NCI-H82 treated with DMSO at 0.1 percent for 48 hours (cell line): ENCODE measurements around the gene RBM33.

ENCODE experiments used
- DNase-seq: peaks from one replicate; lab custom pipeline; 2025; ENCODE audit not compliant: unreplicated experiment; lab: John Stamatoyannopoulos, UW

Gene RBM33

GRCh38 chr7:155722118-155722517 lies 77.7 kb downstream of the RBM33 start:
- no peak for DNase-seq

- DNase-seq = no peak
These were observed 78.5 kb downstream of the RBM33 start for GRCh38 chr7:155722936-155723335.

- no peak for DNase-seq
These were observed 80.0 kb downstream of the RBM33 start for GRCh38 chr7:155724327-155725005.

GRCh38 chr7:155725006-155725355 lies 80.5 kb downstream of the RBM33 start:
- no peak for DNase-seq

- no peak for DNase-seq
These were observed 83.2 kb downstream of the RBM33 start for GRCh38 chr7:155727616-155728015.

- DNase-seq = no peak
These were observed 83.7 kb downstream of the RBM33 start for GRCh38 chr7:155728116-155728515.

- DNase-seq = no peak
These were observed 85.4 kb downstream of the RBM33 start for GRCh38 chr7:155729847-155730246.

- DNase-seq = no peak
These were observed 86.9 kb downstream of the RBM33 start for GRCh38 chr7:155731380-155731779.

GRCh38 chr7:155731871-155732270 lies 87.4 kb downstream of the RBM33 start:
- no peak for DNase-seq

GRCh38 chr7:155732286-155732685 lies 87.8 kb downstream of the RBM33 start:
- no peak for DNase-seq

- DNase-seq = no peak
These were observed 89.4 kb downstream of the RBM33 start for GRCh38 chr7:155733582-155734444.

- no peak for DNase-seq
These were observed 90.0 kb downstream of the RBM33 start for GRCh38 chr7:155734445-155734809.

- DNase-seq = no peak
These were observed 91.1 kb downstream of the RBM33 start for GRCh38 chr7:155735442-155736115.

GRCh38 chr7:155737590-155737989 lies 93.1 kb downstream of the RBM33 start:
- DNase-seq = no peak

- no peak for DNase-seq
These were observed 93.6 kb downstream of the RBM33 start for GRCh38 chr7:155738104-155738503.

GRCh38 chr7:155738652-155739537 lies 94.4 kb downstream of the RBM33 start:
- DNase-seq = peak; percentile 6

- DNase-seq = no peak
These were observed 95.2 kb downstream of the RBM33 start for GRCh38 chr7:155739538-155740143.

GRCh38 chr7:155741082-155741481 lies 96.6 kb downstream of the RBM33 start:
- no peak for DNase-seq

- DNase-seq = no peak
These were observed 97.3 kb downstream of the RBM33 start for GRCh38 chr7:155741805-155742204.

GRCh38 chr7:155743177-155743576 lies 98.7 kb downstream of the RBM33 start:
- DNase-seq = no peak
